HCT116 (cell line): ENCODE results near the gene GGT7.

Experiments
- ATF3 ChIP-seq: IDR thresholded peaks from 2 replicates; pipeline ENCODE4 v1.6.1; 2012
- CBX3 ChIP-seq: IDR thresholded peaks from 2 replicates; pipeline ENCODE4 v1.6.1; 2012; ENCODE audit warnings: low read depth
- CTCF ChIP-seq, 3 experiments: fragments of 200-600 bp in 1 of 3; sonication (generic) in 1 of 3; IDR thresholded peaks in 2 of 3; conservative IDR thresholded peaks in 1 of 3; 2 replicates each; pipeline ENCODE4 v1.5.1; 2012 to 2017; ENCODE audit warnings: low read depth in 2 of 3, low read length in 2 of 3, antibody characterized with exemption in 1 of 3, borderline replicate concordance in 1 of 3, control low read depth in 1 of 3, mild to moderate bottlenecking in 1 of 3, mixed read lengths in 1 of 3, mixed run types in 1 of 3, moderate library complexity in 1 of 3; ENCODE audit not compliant: insufficient read depth in 1 of 3
- EZH2 ChIP-seq: fragments of 200-600 bp; sonication (generic); IDR thresholded peaks from 2 replicates; pipeline ENCODE4 v1.6.1; 2017; ENCODE audit warnings: antibody characterized with exemption, mixed run types
- EZH2phosphoT487 ChIP-seq: fragments of 200-600 bp; IDR thresholded peaks from 2 replicates; pipeline ENCODE4 v1.6.1; 2018; ENCODE audit warnings: antibody characterized with exemption, borderline replicate concordance
- MAX ChIP-seq: IDR thresholded peaks from 2 replicates; pipeline ENCODE4 v1.6.1; 2012
- POLR2A ChIP-seq: IDR thresholded peaks from 2 replicates; pipeline ENCODE4 v1.7.0; 2011; ENCODE audit warnings: borderline replicate concordance; ENCODE audit not compliant: insufficient read depth, insufficient read length; ENCODE audit errors: extremely low read depth
- RAD21 ChIP-seq: IDR thresholded peaks from 2 replicates; pipeline ENCODE4 v1.6.1; 2012; ENCODE audit warnings: low read depth, mild to moderate bottlenecking
- YY1 ChIP-seq: IDR thresholded peaks from 2 replicates; pipeline ENCODE4 v1.6.1; 2011; ENCODE audit warnings: low read length, low read depth, moderate library complexity, mild to moderate bottlenecking; ENCODE audit not compliant: insufficient replicate concordance; ENCODE audit errors: extremely low read depth
- ZBTB33 ChIP-seq: IDR thresholded peaks from 2 replicates; pipeline ENCODE4 v1.6.1; 2011; ENCODE audit warnings: mild to moderate bottlenecking, low read length, moderate library complexity; ENCODE audit not compliant: insufficient replicate concordance; ENCODE audit errors: extremely low read depth

- TF ChIP-seq EZH2phosphoT487, result no peak
- no peak for TF ChIP-seq EZH2
- no peak for TF ChIP-seq CTCF (IDR thresholded peaks at IDR 0.05 in 2 of 3, conservative IDR thresholded peaks at IDR 0.05 in 1 of 3; ENCODE audit: borderline replicate concordance in 1 of 3, insufficient read depth in 1 of 3, low read depth in 2 of 3, low read length in 2 of 3)
- TF ChIP-seq MAX, result no peak
- TF ChIP-seq POLR2A, result no peak
- TF ChIP-seq ATF3, result no peak
- no peak for TF ChIP-seq CBX3
- TF ChIP-seq YY1, result no peak
- no peak for TF ChIP-seq RAD21
- TF ChIP-seq ZBTB33, result no peak
These were observed 55.6 kb downstream of the GGT7 start for GRCh38 chr20:34817072-34817471.
